Transverse colon (tissue), 4 donors: Measurements from ENCODE around the gene TNN. TPM values are rescaled to one million over a fixed set of nuclear protein-coding genes. Genes with fewer than 3 reads are reported as not detected.

Source experiments
- DNase-seq: peaks from one replicate; pipeline ENCODE4 v3.0.0-alpha.2; 2019
- H3K27ac ChIP-seq, 4 donors: fragments of 200-600 bp; sonication (generic); 2 replicates each; pipeline ENCODE4 v1.5.1; 2016 to 2018; ENCODE audit warnings: inconsistent platforms in 4 of 4
- H3K27me3 ChIP-seq: fragments of 200-600 bp; sonication (generic); 2 replicates; pipeline ENCODE4 v1.5.1; 2017; ENCODE audit warnings: inconsistent platforms
- H3K36me3 ChIP-seq, 4 donors: fragments of 200-600 bp; sonication (generic); 2 replicates each; pipeline ENCODE4 v1.5.1; 2017 to 2019; ENCODE audit warnings: inconsistent platforms in 4 of 4
- H3K4me1 ChIP-seq, 4 donors: fragments of 200-600 bp; sonication (generic); 2 replicates each; pipeline ENCODE4 v1.5.1; 2017 to 2020; ENCODE audit warnings: inconsistent platforms in 4 of 4
- H3K4me3 ChIP-seq, 4 donors: fragments of 200-600 bp; sonication (generic); 1 replicate in 1 of 4; 2 replicates in 3 of 4; pipeline versions ENCODE4 v1.5.1 to v1.6.1; 2017 to 2019; ENCODE audit warnings: inconsistent platforms in 4 of 4
- H3K9me3 ChIP-seq, 2 donors: fragments of 200-600 bp; sonication (generic); 2 replicates each; pipeline ENCODE4 v1.5.1; 2017 to 2019; ENCODE audit warnings: inconsistent platforms in 2 of 2
- CTCF ChIP-seq, 5 experiments: fragments of 200-600 bp in 3 of 5; fragments of 450-650 bp in 2 of 5; sonication (generic) in 3 of 5; IDR thresholded peaks; 1 replicate in 2 of 5; 2 replicates in 3 of 5; pipeline ENCODE4 v1.5.1; 2016 to 2017; ENCODE audit warnings: antibody characterized with exemption in 5 of 5, inconsistent platforms in 3 of 5, mild to moderate bottlenecking in 2 of 5, moderate library complexity in 1 of 5
- EP300 ChIP-seq: sonication (generic); formaldehyde crosslinking; IDR thresholded peaks from one replicate; pipeline ENCODE4 v1.6.1; 2017; ENCODE audit warnings: antibody characterized with exemption, low read depth
- POLR2A ChIP-seq: fragments of 450-650 bp; IDR thresholded peaks from one replicate; pipeline ENCODE4 v1.6.1; 2016; ENCODE audit warnings: antibody characterized with exemption, mild to moderate bottlenecking, moderate library complexity
- POLR2AphosphoS5 ChIP-seq, 3 donors: sonication (generic); formaldehyde crosslinking; IDR thresholded peaks; one replicate each; pipeline ENCODE4 v1.6.1; 2016; ENCODE audit warnings: antibody characterized with exemption in 3 of 3
- WGBS, 2 donors: methylation state at CpG; one replicate each; pipeline ENCODE4 v1.1.5; 2018; ENCODE audit warnings: low coverage in 1 of 2; 5-methylcytosine and 5-hydroxymethylcytosine counted together
- in situ Hi-C, 4 donors: fragments of 200-750 bp; cut with MboI; loops; one replicate each; pipeline versions ENCODE4 v1.15.0 to v1.15.1; 2017; ENCODE audit warnings: low sequenced_read_pairs in 3 of 4, low pct_ligation_motif_present in 1 of 4, low pct_unique_long_range_greater_than_20kb in 1 of 4
- intact Hi-C: fragments of 100-400 bp; cut with DNase I; formaldehyde crosslinking; loops from one replicate; pipeline ENCODE4 v1.15.1; 2023; ENCODE audit warnings: low total_unique reads
- small RNA-seq, 4 donors: library from RNA; depleted of rRNA; stranded (forward); fragments of <200 nt; gene quantifications; one replicate each; pipeline ENCODE3, GENCODE V24; 2016
- total RNA-seq, 4 donors: library from RNA; depleted of rRNA; stranded (reverse); fragments of >200 nt; gene quantifications; one replicate each; pipeline ENCODE4 v1.1.0, GENCODE V29; 2016

Gene TNN
- total RNA-seq, 4 donors from 2014 or later: 0.14 TPM; not detected in 3

GRCh38 chr1:175197531-175197930 is 129.9 kb downstream of the TNN start:
- H3K4me3 ChIP-seq: no peak overlapping the region
- H3K27ac ChIP-seq: peak overlapping the region in 3 of 4 donors; percentile 19 to 31 (median 22)
- in situ Hi-C loops: no loop called here
- H3K27me3 ChIP-seq: no peaks in the 10 kb centered on the region
- TF ChIP-seq CTCF (IDR thresholded peaks at IDR 0.05) (no peak), EP300 (no peak), POLR2AphosphoS5 (IDR thresholded peaks at IDR 0.05) (no peak), POLR2A (no peak)
- no peak for DNase-seq
- H3K9me3 ChIP-seq: no peaks in the 10 kb centered on the region
- peaks cover 0 to 27% (median 18%) of the 10 kb centered on the region in 4 donors for H3K4me1 ChIP-seq
- WGBS, 2 donors: 60 to 69% methylated on average over 2 of the region's 2 CpGs
- no peaks in the 10 kb centered on the region for H3K36me3 ChIP-seq
- intact Hi-C loops: no loop called here

Small RNAs within 50 kb of the gene (small RNA-seq; reads per million reads assigned to genes)
- gene RF00019: 0 reads per million in 4 donors

Other genes with a start within 250 kb of the TNN start
- 100 to 1,000 TPM in 1 of 4 donors, 10 to 100 TPM in 3; 32.9 to 741 (median 62.1) TPM for gene CACYBP, start 67.9 kb upstream of the TNN start, total RNA-seq
- gene MRPS14, start 44.4 kb upstream of the TNN start, total RNA-seq: 10 to 100 TPM in 2 of 4 donors, 1 to 10 TPM in 2; 3.2 to 21.0 (median 13.0) TPM
- 10 to 100 TPM; 17.5 to 35.5 (median 21.2) TPM for gene KIAA0040, start 124.9 kb downstream of the TNN start, total RNA-seq